Chondrocyte (in vitro differentiated cells): Measurements from ENCODE around the gene VPS8. TPM values are rescaled to one million over a fixed set of nuclear protein-coding genes. Genes with fewer than 3 reads are reported as not detected.

ENCODE experiments used
- DNase-seq: peaks from one replicate; pipeline ENCODE4 v3.0.0; 2021; ENCODE audit warnings: mixed read lengths, low spot score
- H3K27ac Mint-ChIP-seq: one replicate; pipeline ENCODE4 v1.8.0; 2021; ENCODE audit warnings: mild to moderate bottlenecking, moderate library complexity, mixed read lengths; ENCODE audit not compliant: unreplicated experiment
- H3K27me3 Mint-ChIP-seq: 2 replicates; pipeline ENCODE4 v1.8.0; 2021; ENCODE audit warnings: low read depth, mixed read lengths
- H3K36me3 Mint-ChIP-seq: 2 replicates; pipeline ENCODE4 v1.8.0; 2021; ENCODE audit warnings: low read depth, mixed read lengths
- H3K4me1 Mint-ChIP-seq: 2 replicates; pipeline ENCODE4 v1.8.0; 2021; ENCODE audit warnings: low read depth, mild to moderate bottlenecking, mixed read lengths
- H3K4me3 Mint-ChIP-seq: one replicate; pipeline ENCODE4 v1.8.0; 2021; ENCODE audit warnings: mild to moderate bottlenecking, moderate library complexity, mixed read lengths; ENCODE audit not compliant: unreplicated experiment
- H3K9me3 Mint-ChIP-seq: 2 replicates; pipeline ENCODE4 v1.8.0; 2021; ENCODE audit warnings: low read depth, mixed read lengths
- CTCF ChIP-seq: fragments of 200-600 bp; sonication (generic); IDR thresholded peaks from 2 replicates; pipeline ENCODE4 v1.5.0; 2021; ENCODE audit warnings: antibody characterized with exemption, mild to moderate bottlenecking, moderate library complexity
- total RNA-seq: library from RNA; stranded (reverse); gene quantifications from 3 replicates; pipeline ENCODE4 v1.2.1, GENCODE V29; 2021

Gene VPS8
- total RNA-seq, 1 donor from 2014 or later: 53.7 TPM

- no peak for DNase-seq
- Mint-ChIP-seq H3K36me3 (no peaks in the 10 kb centered on the region), H3K4me1 (no peaks in the 10 kb centered on the region), H3K4me3 (no peak overlapping the region), H3K9me3 (no peaks in the 10 kb centered on the region), H3K27me3 (peaks cover 22% of the 10 kb centered on the region), H3K27ac (no peak overlapping the region)
- TF ChIP-seq CTCF: no peak
These were observed 15.4 kb upstream of the VPS8 start for GRCh38 chr3:184796551-184796950.

GRCh38 chr3:184796954-184797353 is 15.0 kb upstream of the VPS8 start:
- no peaks in the 10 kb centered on the region for H3K9me3 Mint-ChIP-seq
- no peak for TF ChIP-seq CTCF
- no peaks in the 10 kb centered on the region for H3K36me3 Mint-ChIP-seq
- H3K4me1 Mint-ChIP-seq: no peaks in the 10 kb centered on the region
- peaks cover 22% of the 10 kb centered on the region for H3K27me3 Mint-ChIP-seq
- DNase-seq: no peak
- no peak overlapping the region for H3K27ac Mint-ChIP-seq
- no peak overlapping the region for H3K4me3 Mint-ChIP-seq

- no peak for DNase-seq
- H3K4me3 Mint-ChIP-seq: no peak overlapping the region
- H3K27me3 Mint-ChIP-seq: peaks cover 21% of the 10 kb centered on the region
- no peaks in the 10 kb centered on the region for H3K9me3 Mint-ChIP-seq
- TF ChIP-seq CTCF: no peak
- no peaks in the 10 kb centered on the region for H3K36me3 Mint-ChIP-seq
- no peaks in the 10 kb centered on the region for H3K4me1 Mint-ChIP-seq
- no peak overlapping the region for H3K27ac Mint-ChIP-seq
These were observed 13.8 kb upstream of the VPS8 start for GRCh38 chr3:184798120-184798519.

- no peak overlapping the region for H3K27ac Mint-ChIP-seq
- no peak for TF ChIP-seq CTCF
- no peaks in the 10 kb centered on the region for H3K36me3 Mint-ChIP-seq
- H3K27me3 Mint-ChIP-seq: peaks cover 21% of the 10 kb centered on the region
- H3K4me3 Mint-ChIP-seq: no peak overlapping the region
- H3K9me3 Mint-ChIP-seq: no peaks in the 10 kb centered on the region
- no peaks in the 10 kb centered on the region for H3K4me1 Mint-ChIP-seq
- DNase-seq: no peak
These were observed 11.5 kb upstream of the VPS8 start for GRCh38 chr3:184800349-184800930.

- no peaks in the 10 kb centered on the region for H3K9me3 Mint-ChIP-seq
- H3K4me1 Mint-ChIP-seq: no peaks in the 10 kb centered on the region
- no peak overlapping the region for H3K27ac Mint-ChIP-seq
- no peak for DNase-seq
- H3K4me3 Mint-ChIP-seq: no peak overlapping the region
- no peak for TF ChIP-seq CTCF
- H3K27me3 Mint-ChIP-seq: peaks cover 21% of the 10 kb centered on the region
- no peaks in the 10 kb centered on the region for H3K36me3 Mint-ChIP-seq
These were observed 10.7 kb upstream of the VPS8 start for GRCh38 chr3:184801241-184801785.
